ENCODE measurements around the gene TBC1D19.

GRCh38 chr4:26751838-26752237 lies 168.0 kb downstream of the TBC1D19 start:
- TF ChIP-seq, protein P1, sequence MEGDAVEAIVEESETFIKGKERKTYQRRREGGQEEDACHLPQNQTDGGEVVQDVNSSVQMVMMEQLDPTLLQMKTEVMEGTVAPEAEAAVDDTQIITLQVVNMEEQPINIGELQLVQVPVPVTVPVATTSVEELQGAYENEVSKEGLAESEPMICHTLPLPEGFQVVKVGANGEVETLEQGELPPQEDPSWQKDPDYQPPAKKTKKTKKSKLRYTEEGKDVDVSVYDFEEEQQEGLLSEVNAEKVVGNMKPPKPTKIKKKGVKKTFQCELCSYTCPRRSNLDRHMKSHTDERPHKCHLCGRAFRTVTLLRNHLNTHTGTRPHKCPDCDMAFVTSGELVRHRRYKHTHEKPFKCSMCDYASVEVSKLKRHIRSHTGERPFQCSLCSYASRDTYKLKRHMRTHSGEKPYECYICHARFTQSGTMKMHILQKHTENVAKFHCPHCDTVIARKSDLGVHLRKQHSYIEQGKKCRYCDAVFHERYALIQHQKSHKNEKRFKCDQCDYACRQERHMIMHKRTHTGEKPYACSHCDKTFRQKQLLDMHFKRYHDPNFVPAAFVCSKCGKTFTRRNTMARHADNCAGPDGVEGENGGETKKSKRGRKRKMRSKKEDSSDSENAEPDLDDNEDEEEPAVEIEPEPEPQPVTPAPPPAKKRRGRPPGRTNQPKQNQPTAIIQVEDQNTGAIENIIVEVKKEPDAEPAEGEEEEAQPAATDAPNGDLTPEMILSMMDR (IDR thresholded peaks at IDR 0.05): no peak
- TF ChIP-seq POLR2AphosphoS5 (IDR thresholded peaks at IDR 0.05): no peak
- no peak for TF ChIP-seq POLR2A (IDR thresholded peaks at IDR 0.05; ENCODE audit: low read depth)
- no peak for TF ChIP-seq EP300 (IDR thresholded peaks at IDR 0.05)
